ENCODE data around the gene SAMD5. TPM values are rescaled to one million over a fixed set of nuclear protein-coding genes. Genes with fewer than 3 reads are reported as not detected.

SAMD5 gene
- total and polyA plus RNA-seq, 2 of the 8 experiments (the other 6 are each of a cell fraction or from before 2014, with no cell fraction given), result 0.02 to 0.04 TPM

GRCh38 chr6:147549531-147549930, 41.0 kb downstream of the SAMD5 start:
- Histone ChIP-seq H3K79me1 (ENCODE audit: low read depth, low read length) (no peaks in the 10 kb centered on the region), H2BK12ac (ENCODE audit: low read depth, low read length) (no peak overlapping the region), H2BK120ac (replicated peaks; ENCODE audit: low read depth, low read length) (no peak overlapping the region), H3K18ac (ENCODE audit: extremely low read depth, low read length) (no peak overlapping the region), H4K5ac (ENCODE audit: insufficient read length, low read depth, low read length) (no peak overlapping the region), H2BK15ac (ENCODE audit: low read length) (no peak overlapping the region), H2BK20ac (ENCODE audit: low read length) (no peak overlapping the region), H3K27me3 (replicated peaks in 1 of 4; ENCODE audit: control insufficient read depth in 3 of 4, extremely low read depth in 1 of 4, insufficient read depth in 3 of 4, low read length in 3 of 4) (no peaks in the 10 kb centered on the region), H3K56ac (replicated peaks; ENCODE audit: insufficient read length, low read depth, low read length) (no peak overlapping the region), H3K23me2 (ENCODE audit: low read depth, low read length) (no peaks in the 10 kb centered on the region), H3K27ac (ENCODE audit: low read depth, low read length) (no peak overlapping the region), H3K79me2 (ENCODE audit: control insufficient read depth in 1 of 2, insufficient read depth in 2 of 2, low read length in 2 of 2) (no peaks in the 10 kb centered on the region), H2AFZ (ENCODE audit: low read length) (no peak overlapping the region), H3K36me3 (ENCODE audit: control insufficient read depth in 2 of 4, insufficient read depth in 4 of 4, low read length in 3 of 4) (no peaks in the 10 kb centered on the region), H3K4me2 (ENCODE audit: insufficient read depth in 1 of 2, low read depth in 2 of 2, low read length in 2 of 2) (no peak overlapping the region), H3K4me3 (ENCODE audit: extremely low read depth in 1 of 4, insufficient read depth in 2 of 4, low read depth in 3 of 4, low read length in 4 of 4) (no peak overlapping the region), H3K9me3 (ENCODE audit: insufficient read depth in 2 of 2, low read depth in 1 of 2, low read length in 1 of 2) (no peaks in the 10 kb centered on the region), H2BK5ac (ENCODE audit: low read depth, low read length) (no peak overlapping the region), H4K8ac (ENCODE audit: extremely low read depth, insufficient read depth, low read length) (no peak overlapping the region), H3K9ac (replicated peaks in 1 of 4; ENCODE audit: extremely low read depth in 1 of 4, low read depth in 3 of 4, low read length in 3 of 4) (no peak overlapping the region), H3K14ac (ENCODE audit: insufficient read length) (no peak overlapping the region), H4K20me1 (replicated peaks in 1 of 2; ENCODE audit: control insufficient read depth in 1 of 2, insufficient read depth in 2 of 2, low read length in 2 of 2) (no peaks in the 10 kb centered on the region), H3K4me1 (replicated peaks in 1 of 4; ENCODE audit: control insufficient read depth in 3 of 4, insufficient read depth in 4 of 4, low read length in 3 of 4) (0 out of 7 replicates have a peak, but pooled peaks cover 0 to 2% (median 0%) of the 10 kb centered on the region in 4 experiments), H2AK5ac (ENCODE audit: low read depth, low read length) (no peak overlapping the region), H3K4ac (replicated peaks; ENCODE audit: insufficient read length, low read depth, low read length) (no peak overlapping the region), H3K23ac (ENCODE audit: insufficient read length) (no peak overlapping the region), H4K91ac (replicated peaks; ENCODE audit: insufficient read length, low read length) (no peak overlapping the region)
- POLR2A ChIA-PET (ENCODE audit: partially characterized antibody), result no interaction called here
- FAIRE-seq, result no peak
- 90% methylated on average over 4 of the region's 4 CpGs; no CpG with 5 or more reads in 1 of the 2 experiments for WGBS, 2 experiments (ENCODE audit: extremely low coverage in 1 of 2, insufficient coverage in 1 of 2, insufficient read length in 1 of 2, insufficient replicate concordance in 2 of 2, low coverage in 1 of 2, low lambda C conversion rate in 2 of 2, missing lambda C conversion rate in 1 of 2)
- CTCF ChIA-PET (ENCODE audit: partially characterized antibody), result interaction anchor here (0.6 kb wide), 1 partner anchor 102 kb away, joined by 3 read pairs; no protein-coding TSS in a partner anchor
- no peak for DNase-seq (ENCODE audit: low read depth in 1 of 2, low spot score in 2 of 2)
- TF ChIP-seq SUZ12 (IDR thresholded peaks at IDR 0.05; ENCODE audit: low read length) (no peak), SP2 (IDR thresholded peaks at IDR 0.05; ENCODE audit: low read length) (no peak), EZH2 (IDR thresholded peaks at IDR 0.05; ENCODE audit: low read depth, low read length, severe bottlenecking) (no peak), SIN3A (conservative IDR thresholded peaks at IDR 0.05 in 1 of 2, IDR thresholded peaks at IDR 0.05 in 1 of 2; ENCODE audit: low read depth in 1 of 2, low read length in 2 of 2) (no peak), HDAC2 (IDR thresholded peaks at IDR 0.05; ENCODE audit: borderline replicate concordance in 1 of 2, low read depth in 2 of 2, low read length in 2 of 2) (no peak), JUN (IDR thresholded peaks at IDR 0.05; ENCODE audit: low read depth, low read length) (no peak), RAD21 (IDR thresholded peaks at IDR 0.05 in 1 of 2, conservative IDR thresholded peaks at IDR 0.05 in 1 of 2; ENCODE audit: low read depth in 2 of 2, low read length in 2 of 2) (no peak), TAF7 (optimal IDR thresholded peaks at IDR 0.05; ENCODE audit: borderline replicate concordance, low read depth, low read length) (no peak), HDAC6 (IDR thresholded peaks at IDR 0.05; ENCODE audit: low read depth, low read length) (no peak), SIX5 (IDR thresholded peaks at IDR 0.05; ENCODE audit: low read depth, low read length) (no peak), FOSL1 (IDR thresholded peaks at IDR 0.05; ENCODE audit: insufficient read depth, low read depth, low read length) (no peak), CREB1 (IDR thresholded peaks at IDR 0.05) (no peak), SIRT6 (IDR thresholded peaks at IDR 0.05; ENCODE audit: low read length) (no peak)

Data from H1 (cell line).